HFFc6 (cell line): ENCODE measurements around the gene TP63. TPM values are rescaled to one million over a fixed set of nuclear protein-coding genes. Genes with fewer than 3 reads are reported as not detected.

Experiments
- DNase-seq: peaks from one replicate; pipeline ENCODE4 v3.0.0-alpha.2; 2018
- H3K27ac Mint-ChIP-seq: 2 replicates; pipeline ENCODE4 v1.8.0; 2020; ENCODE audit warnings: mild to moderate bottlenecking, mixed read lengths
- H3K27me3 Mint-ChIP-seq: 2 replicates; pipeline ENCODE4 v1.8.0; 2021; ENCODE audit warnings: mild to moderate bottlenecking, moderate library complexity, mixed read lengths; ENCODE audit not compliant: insufficient read depth
- H3K36me3 Mint-ChIP-seq: 2 replicates; pipeline ENCODE4 v1.8.0; 2021; ENCODE audit warnings: low read depth, mixed read lengths
- H3K4me1 Mint-ChIP-seq: 2 replicates; pipeline ENCODE4 v1.8.0; 2020; ENCODE audit warnings: low read depth, mixed read lengths
- H3K4me3 Mint-ChIP-seq: 2 replicates; pipeline ENCODE4 v1.8.0; 2020; ENCODE audit warnings: mild to moderate bottlenecking, moderate library complexity, mixed read lengths
- H3K9me3 Mint-ChIP-seq: 2 replicates; pipeline ENCODE4 v1.8.0; 2020; ENCODE audit warnings: mild to moderate bottlenecking, mixed read lengths
- CTCF ChIP-seq: fragments of 200-600 bp; sonication (generic); IDR thresholded peaks from 2 replicates; pipeline ENCODE4 v1.5.0; 2021; ENCODE audit warnings: antibody characterized with exemption, mild to moderate bottlenecking
- total RNA-seq, 6 experiments: library from RNA; stranded (reverse); fragmentation: NEBNext Ultra II Directional; extraction: Animal tissue kit (Norgen Biotek cat#: 25700); gene quantifications; 2 replicates in 1 of 6; 3 replicates in 5 of 6; pipeline ENCODE4 v1.2.3, GENCODE V29; 2021

The TP63 gene
- total RNA-seq, 6 experiments from 2014 or later = not detected

- Mint-ChIP-seq H3K27ac (no peak overlapping the region), H3K9me3 (peaks cover 6% of the 10 kb centered on the region), H3K27me3 (no peaks in the 10 kb centered on the region; the same call in 1 of the 2 replicates), H3K4me1 (no peaks in the 10 kb centered on the region), H3K4me3 (no peak overlapping the region), H3K36me3 (no peaks in the 10 kb centered on the region)
- TF ChIP-seq CTCF = no peak
- no peak for DNase-seq
Observed at GRCh38 chr3:189673535-189673934, 42.3 kb downstream of the TP63 start.

- Mint-ChIP-seq H3K36me3 (no peaks in the 10 kb centered on the region), H3K4me1 (no peaks in the 10 kb centered on the region), H3K4me3 (no peak overlapping the region), H3K27me3 (no peaks in the 10 kb centered on the region; the same call in 1 of the 2 replicates), H3K9me3 (peaks cover 6% of the 10 kb centered on the region), H3K27ac (no peak overlapping the region)
- no peak for DNase-seq
- TF ChIP-seq CTCF = no peak
Observed at GRCh38 chr3:189674249-189674913, 43.2 kb downstream of the TP63 start.

DNA sequence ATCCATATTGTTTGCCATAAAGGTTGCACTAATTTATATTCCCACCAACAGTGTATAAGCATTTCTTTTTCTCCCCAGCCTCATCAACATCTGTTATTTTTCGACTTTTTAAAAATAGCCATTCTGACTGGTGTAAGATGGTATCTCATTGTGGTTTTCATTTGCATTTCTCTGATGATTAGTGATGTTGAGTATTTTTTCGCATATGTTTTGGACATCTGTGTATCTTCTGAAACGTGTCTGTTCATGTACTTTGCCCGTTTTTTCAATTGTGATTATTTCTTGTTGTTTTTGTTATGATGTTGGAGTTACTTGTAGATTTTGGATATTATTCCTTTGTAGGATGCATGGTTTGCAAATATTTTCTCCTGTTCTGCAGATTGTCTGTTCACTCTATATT is 46.5 kb downstream of the TP63 start:
- no peak for TF ChIP-seq CTCF
- DNase-seq = no peak
- Mint-ChIP-seq H3K36me3 (no peaks in the 10 kb centered on the region), H3K27me3 (no peaks in the 10 kb centered on the region; the same call in 1 of the 2 replicates), H3K9me3 (peaks cover 6% of the 10 kb centered on the region), H3K4me1 (no peaks in the 10 kb centered on the region), H3K4me3 (no peak overlapping the region), H3K27ac (no peak overlapping the region)

- H3K27ac Mint-ChIP-seq = no peak overlapping the region
- no peaks in the 10 kb centered on the region for H3K36me3 Mint-ChIP-seq
- no peak for TF ChIP-seq CTCF
- H3K27me3 Mint-ChIP-seq = no peaks in the 10 kb centered on the region; the same call in 1 of the 2 replicates
- no peaks in the 10 kb centered on the region for H3K4me1 Mint-ChIP-seq
- H3K9me3 Mint-ChIP-seq = peaks cover 10% of the 10 kb centered on the region
- DNase-seq = no peak
- no peak overlapping the region for H3K4me3 Mint-ChIP-seq
Observed at GRCh38 chr3:189680723-189681122, 49.5 kb downstream of the TP63 start.

- TF ChIP-seq CTCF = no peak
- Mint-ChIP-seq H3K9me3 (peaks cover 4% of the 10 kb centered on the region; the same call in 1 of the 2 replicates), H3K27ac (no peak overlapping the region), H3K27me3 (no peaks in the 10 kb centered on the region; the same call in 1 of the 2 replicates), H3K4me3 (no peak overlapping the region), H3K36me3 (no peaks in the 10 kb centered on the region), H3K4me1 (no peaks in the 10 kb centered on the region)
- DNase-seq = no peak
Observed at GRCh38 chr3:189683546-189684255, 52.5 kb downstream of the TP63 start.
